HepG2 (cell line): Measurements from ENCODE around the gene ALX3. TPM values are rescaled to one million over a fixed set of nuclear protein-coding genes. Genes with fewer than 3 reads are reported as not detected.
A peak's percentile ranks its signal among the peaks of the same experiment; 100 is the strongest.

Experiments
- ARID3A ChIP-seq: IDR thresholded peaks from 2 replicates; pipeline ENCODE4 v1.6.1; 2012; ENCODE audit warnings: low read depth, low read length, improper control_type of control experiment
- ASH2L ChIP-seq: fragments of 300-600, 200-600 bp; sonication (generic); IDR thresholded peaks from 2 replicates; pipeline ENCODE4 v1.7.0; 2017; ENCODE audit warnings: low read depth, mild to moderate bottlenecking, moderate library complexity, mixed read lengths, low read length; ENCODE audit not compliant: insufficient read length
- CHD2 ChIP-seq: IDR thresholded peaks from 2 replicates; pipeline ENCODE4 v1.6.1; 2011; ENCODE audit warnings: low read depth, low read length, improper control_type of control experiment
- CREM ChIP-seq, 2 experiments: sonication (generic) in 1 of 2; formaldehyde crosslinking in 1 of 2; IDR thresholded peaks; 2 replicates each; pipeline versions ENCODE4 v1.4.0 to v1.6.1; 2016 to 2020; ENCODE audit warnings: antibody characterized with exemption in 1 of 2, mild to moderate bottlenecking in 1 of 2, missing genetic modification reagents in 1 of 2
- DMTF1 ChIP-seq: sonication (generic); formaldehyde crosslinking; IDR thresholded peaks from 2 replicates; pipeline ENCODE4 v1.4.0; 2020; ENCODE audit warnings: mild to moderate bottlenecking, missing genetic modification reagents
- HMGA1 ChIP-seq: sonication (generic); formaldehyde crosslinking; conservative IDR thresholded peaks from 2 replicates; pipeline ENCODE4 v1.4.0; 2020; ENCODE audit warnings: missing genetic modification reagents
- HOXA7 ChIP-seq: sonication (generic); formaldehyde crosslinking; IDR thresholded peaks from 2 replicates; pipeline ENCODE4 v1.8.1; 2022; ENCODE audit warnings: mild to moderate bottlenecking, missing genetic modification reagents, moderate library complexity
- KDM5B ChIP-seq: sonication (generic); formaldehyde crosslinking; IDR thresholded peaks from 2 replicates; pipeline ENCODE4 v1.4.0; 2020; ENCODE audit warnings: missing genetic modification reagents, mild to moderate bottlenecking, borderline replicate concordance
- LCORL ChIP-seq, 2 experiments: fragments of 450-650 bp in 1 of 2; sonication (generic) in 1 of 2; formaldehyde crosslinking in 1 of 2; IDR thresholded peaks; 2 replicates each; pipeline versions ENCODE4 v1.5.0 to v1.6.1; 2017 to 2020; ENCODE audit warnings: antibody characterized with exemption in 1 of 2, missing genetic modification reagents in 1 of 2
- MIXL1 ChIP-seq: IDR thresholded peaks from 2 replicates; pipeline ENCODE4 v1.6.1; 2016
- MXD3 ChIP-seq: IDR thresholded peaks from 2 replicates; pipeline ENCODE4 v1.6.1; 2016; ENCODE audit warnings: mild to moderate bottlenecking, missing biosample characterization, missing genetic modification reagents
- NCOA2 ChIP-seq: sonication (generic); formaldehyde crosslinking; IDR thresholded peaks from 2 replicates; pipeline ENCODE4 v1.8.0; 2022; ENCODE audit warnings: inconsistent platforms
- NR2F1 ChIP-seq, 2 experiments: fragments of 450-650 bp in 1 of 2; formaldehyde crosslinking in 1 of 2; IDR thresholded peaks; 2 replicates each; pipeline versions ENCODE4 v1.5.0 to v1.6.1; 2016 to 2020; ENCODE audit warnings: mild to moderate bottlenecking in 1 of 2, missing compliant biosample characterization in 1 of 2, missing genetic modification reagents in 1 of 2, moderate library complexity in 1 of 2
- RBFOX2 ChIP-seq: fragments of 200-400 bp; formaldehyde crosslinking; IDR thresholded peaks from 2 replicates; pipeline ENCODE4 v1.6.1; 2017; ENCODE audit warnings: low read depth, mild to moderate bottlenecking, low read length
- ZFP36L1 ChIP-seq: sonication (generic); formaldehyde crosslinking; IDR thresholded peaks from 2 replicates; pipeline ENCODE4 v1.8.0; 2022; ENCODE audit warnings: mild to moderate bottlenecking, missing genetic modification reagents, moderate library complexity
- ZNF333 ChIP-seq: sonication (generic); formaldehyde crosslinking; IDR thresholded peaks from 2 replicates; pipeline ENCODE4 v1.4.0; 2020; ENCODE audit warnings: mild to moderate bottlenecking, missing genetic modification reagents, borderline replicate concordance
- ZNF496 ChIP-seq: sonication (generic); formaldehyde crosslinking; IDR thresholded peaks from 2 replicates; pipeline ENCODE4 v1.8.1; 2023; ENCODE audit warnings: mild to moderate bottlenecking, moderate library complexity, missing genetic modification reagents; ENCODE audit not compliant: insufficient replicate concordance
- ZNF510 ChIP-seq: sonication (generic); formaldehyde crosslinking; IDR thresholded peaks from 2 replicates; pipeline ENCODE4 v1.4.0; 2020; ENCODE audit warnings: low read depth, mild to moderate bottlenecking, missing genetic modification reagents
- ZNF574 ChIP-seq: sonication (generic); formaldehyde crosslinking; IDR thresholded peaks from 2 replicates; pipeline ENCODE4 v1.4.0; 2020; ENCODE audit warnings: missing genetic modification reagents
- ZNF619 ChIP-seq: sonication (generic); formaldehyde crosslinking; IDR thresholded peaks from 2 replicates; pipeline ENCODE4 v1.4.0; 2020; ENCODE audit warnings: mild to moderate bottlenecking, missing genetic modification reagents
- ZNF660 ChIP-seq: sonication (generic); formaldehyde crosslinking; IDR thresholded peaks from 2 replicates; pipeline ENCODE4 v1.5.1; 2020; ENCODE audit warnings: mild to moderate bottlenecking, low read depth, missing genetic modification reagents, borderline replicate concordance
- ZSCAN21 ChIP-seq: sonication (generic); formaldehyde crosslinking; IDR thresholded peaks from 2 replicates; pipeline ENCODE4 v1.8.0; 2022; ENCODE audit warnings: mild to moderate bottlenecking, missing genetic modification reagents, moderate library complexity, borderline replicate concordance
- polyA plus RNA-seq, 8 experiments: library from polyadenylated mRNA; depleted of rRNA in 3 of 8; stranded (reverse) in 7 of 8; unstranded in 1 of 8; fragments of >200 nt; fragmentation: Illumina TruSeq in 4 of 8; extraction: Trizol in 4 of 8; gene quantifications; 2 replicates each; pipeline versions ENCODE4 v1.2.1 to v1.2.3, GENCODE V29; 2011 to 2016; ENCODE audit warnings: low read depth in 4 of 8, missing spikeins in 1 of 8, mixed read lengths in 1 of 8; ENCODE audit not compliant: insufficient read depth in 1 of 8
- total RNA-seq, 5 experiments: library from RNA; depleted of rRNA; stranded (reverse); fragments of >200 nt; fragmentation: Illumina TruSeq; extraction: Trizol; gene quantifications; 2 replicates each; pipeline ENCODE4 v1.2.3, GENCODE V29; 2016; ENCODE audit warnings: low read depth in 1 of 5

Gene ALX3
- total and polyA plus RNA-seq, 2 of the 13 experiments (the other 11 are each of a cell fraction or from before 2014, with no cell fraction given), result not detected

- peak; percentile 52 for TF ChIP-seq MXD3 (CRISPR knock-in tag)
- no peak for TF ChIP-seq NR2F1 (CRISPR knock-in tag; IDR thresholded peaks at IDR 0.05)
- TF ChIP-seq ZSCAN21 (CRISPR knock-in tag), result 0 out of 2 replicates have a peak, but pooled peaks have one; percentile 45
- TF ChIP-seq CHD2, result peak; percentile 98
- peak; percentile 89 for TF ChIP-seq CREM (IDR thresholded peaks at IDR 0.05)
- no peak for TF ChIP-seq CREM (CRISPR knock-in tag; IDR thresholded peaks at IDR 0.05)
- TF ChIP-seq ARID3A, result no peak
- no peak for TF ChIP-seq ZNF660 (CRISPR knock-in tag)
- peak; percentile 75 for TF ChIP-seq ZNF574 (CRISPR knock-in tag)
- no peak for TF ChIP-seq HMGA1
- TF ChIP-seq ZNF333 (CRISPR knock-in tag), result 0 out of 2 replicates have a peak, but pooled peaks have one; percentile 36
- TF ChIP-seq DMTF1 (CRISPR knock-in tag), result no peak
- no peak for TF ChIP-seq ZNF496 (CRISPR knock-in tag)
- TF ChIP-seq ZFP36L1 (CRISPR knock-in tag), result no peak
- no peak for TF ChIP-seq LCORL (IDR thresholded peaks at IDR 0.05)
- TF ChIP-seq LCORL (CRISPR knock-in tag; IDR thresholded peaks at IDR 0.05), result no peak; the same call in 1 of the 2 replicates
- no peak for TF ChIP-seq ZNF619 (CRISPR knock-in tag)
- TF ChIP-seq NCOA2, result no peak
- peak; percentile 74; the same call in 1 of the 2 replicates for TF ChIP-seq KDM5B (CRISPR knock-in tag)
- TF ChIP-seq ASH2L, result peak; percentile 91
- peak; percentile 93 for TF ChIP-seq RBFOX2
- no peak for TF ChIP-seq HOXA7 (CRISPR knock-in tag)
- TF ChIP-seq MIXL1 (CRISPR knock-in tag), result peak; percentile 40; the same call in 1 of the 2 replicates
- no peak for TF ChIP-seq ZNF510 (CRISPR knock-in tag)
Measured at GRCh38 chr1:110034451-110035235, 35.8 kb downstream of the ALX3 start, which contains the start of gene STRIP1 (continued).
